ENCODE data around the gene LUZP2.

- TF ChIP-seq CTCF (IDR thresholded peaks at IDR 0.05) (no peak), SP1 (CRISPR knock-in tag; conservative IDR thresholded peaks at IDR 0.05) (no peak), E2F1 (CRISPR knock-in tag; IDR thresholded peaks at IDR 0.05) (no peak), CREM (CRISPR knock-in tag; IDR thresholded peaks at IDR 0.05) (no peak), MAX (CRISPR knock-in tag; IDR thresholded peaks at IDR 0.05) (no peak), NFYB (CRISPR knock-in tag; conservative IDR thresholded peaks at IDR 0.05; ENCODE audit: low read depth) (no peak), ELF4 (CRISPR knock-in tag; IDR thresholded peaks at IDR 0.05; ENCODE audit: low read depth) (no peak), JUN (CRISPR knock-in tag; IDR thresholded peaks at IDR 0.05) (no peak), USF2 (CRISPR knock-in tag; IDR thresholded peaks at IDR 0.05) (no peak), E2F5 (CRISPR knock-in tag; IDR thresholded peaks at IDR 0.05) (no peak), NR1H2 (CRISPR knock-in tag; IDR thresholded peaks at IDR 0.05) (no peak), ZNF317 (CRISPR knock-in tag; IDR thresholded peaks at IDR 0.05; ENCODE audit: borderline replicate concordance, low read depth) (no peak), MYBL2 (CRISPR knock-in tag; IDR thresholded peaks at IDR 0.05) (no peak)
These were observed 276.5 kb downstream of the LUZP2 start for GRCh38 chr11:24773322-24773721.
